Epithelial cell of proximal tubule (primary cell): ENCODE measurements around the gene RANBP17. TPM values are rescaled to one million over a fixed set of nuclear protein-coding genes. Genes with fewer than 3 reads are reported as not detected.

Source experiments
- DNase-seq: peaks from one replicate; pipeline ENCODE4 v3.0.0-alpha.2; 2011; ENCODE audit warnings: low read depth
- H3K4me3 ChIP-seq: 2 replicates; pipeline ENCODE4 v1.5.1; 2011; ENCODE audit warnings: low read depth, mild to moderate bottlenecking, low read length
- total RNA-seq: library from RNA; depleted of rRNA; stranded (reverse); fragments of >200 nt; gene quantifications from 2 replicates; pipeline ENCODE4 v1.2.3, GENCODE V29; 2015
- TF ChIP-seq, protein P1 (sequence below): conservative IDR thresholded peaks from 2 replicates; pipeline ENCODE4 v1.5.1; 2012; ENCODE audit warnings: low read depth, mild to moderate bottlenecking, low read length

Gene RANBP17
- total RNA-seq, 1 donor from 2014 or later = 15.0 TPM

DNA sequence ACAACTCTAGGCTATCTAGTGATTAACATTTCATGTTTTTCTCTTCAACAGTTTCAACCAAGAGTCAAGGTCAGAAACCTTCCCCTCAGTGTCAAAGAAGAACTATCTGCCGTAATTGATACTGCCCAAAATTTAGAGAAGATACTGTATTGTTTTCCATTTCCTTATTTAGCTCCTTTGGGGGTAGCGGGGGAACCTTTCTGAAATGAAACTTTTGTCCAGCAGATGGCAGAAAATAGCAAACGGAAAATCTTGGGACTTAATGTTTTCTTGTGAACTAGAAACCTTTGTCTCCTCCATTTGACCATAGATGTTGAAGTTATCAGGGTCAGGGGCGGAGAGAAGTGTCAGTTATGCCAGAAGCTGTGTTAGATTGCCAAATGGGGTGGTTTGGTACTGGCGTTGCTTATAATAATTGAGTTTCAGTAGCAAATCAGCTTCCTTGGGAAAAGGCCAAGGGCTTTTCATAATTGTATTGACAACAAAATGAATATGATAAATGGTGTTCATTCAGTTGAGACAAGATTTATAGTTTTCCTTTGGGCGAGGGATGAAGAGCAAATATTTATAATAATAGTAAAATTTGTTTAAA is 345.5 kb downstream of the RANBP17 start:
- H3K4me3 ChIP-seq = no peak overlapping the region
- TF ChIP-seq, protein P1, sequence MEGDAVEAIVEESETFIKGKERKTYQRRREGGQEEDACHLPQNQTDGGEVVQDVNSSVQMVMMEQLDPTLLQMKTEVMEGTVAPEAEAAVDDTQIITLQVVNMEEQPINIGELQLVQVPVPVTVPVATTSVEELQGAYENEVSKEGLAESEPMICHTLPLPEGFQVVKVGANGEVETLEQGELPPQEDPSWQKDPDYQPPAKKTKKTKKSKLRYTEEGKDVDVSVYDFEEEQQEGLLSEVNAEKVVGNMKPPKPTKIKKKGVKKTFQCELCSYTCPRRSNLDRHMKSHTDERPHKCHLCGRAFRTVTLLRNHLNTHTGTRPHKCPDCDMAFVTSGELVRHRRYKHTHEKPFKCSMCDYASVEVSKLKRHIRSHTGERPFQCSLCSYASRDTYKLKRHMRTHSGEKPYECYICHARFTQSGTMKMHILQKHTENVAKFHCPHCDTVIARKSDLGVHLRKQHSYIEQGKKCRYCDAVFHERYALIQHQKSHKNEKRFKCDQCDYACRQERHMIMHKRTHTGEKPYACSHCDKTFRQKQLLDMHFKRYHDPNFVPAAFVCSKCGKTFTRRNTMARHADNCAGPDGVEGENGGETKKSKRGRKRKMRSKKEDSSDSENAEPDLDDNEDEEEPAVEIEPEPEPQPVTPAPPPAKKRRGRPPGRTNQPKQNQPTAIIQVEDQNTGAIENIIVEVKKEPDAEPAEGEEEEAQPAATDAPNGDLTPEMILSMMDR = peak; percentile 71
- DNase-seq = peak; percentile 16

DNA sequence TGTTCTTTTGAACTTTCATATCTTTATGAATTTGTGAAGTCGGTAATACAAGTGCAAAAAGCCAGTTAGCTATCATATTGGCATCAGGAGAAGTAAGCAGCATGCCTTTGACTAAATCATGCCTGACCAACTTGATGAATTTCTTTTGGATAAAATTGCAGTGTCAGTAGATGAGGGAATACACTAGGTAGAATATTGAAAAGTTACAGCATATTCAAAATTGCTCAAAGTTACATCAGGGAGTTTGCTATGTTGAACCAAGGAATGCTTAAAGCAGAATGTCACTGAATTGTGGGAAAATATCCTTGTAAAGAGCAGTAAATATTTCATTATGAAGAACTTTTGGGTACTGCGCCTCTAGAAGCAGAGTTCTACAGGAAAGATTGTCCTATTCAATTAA is 360.1 kb downstream of the RANBP17 start:
- no peak for DNase-seq

DNA sequence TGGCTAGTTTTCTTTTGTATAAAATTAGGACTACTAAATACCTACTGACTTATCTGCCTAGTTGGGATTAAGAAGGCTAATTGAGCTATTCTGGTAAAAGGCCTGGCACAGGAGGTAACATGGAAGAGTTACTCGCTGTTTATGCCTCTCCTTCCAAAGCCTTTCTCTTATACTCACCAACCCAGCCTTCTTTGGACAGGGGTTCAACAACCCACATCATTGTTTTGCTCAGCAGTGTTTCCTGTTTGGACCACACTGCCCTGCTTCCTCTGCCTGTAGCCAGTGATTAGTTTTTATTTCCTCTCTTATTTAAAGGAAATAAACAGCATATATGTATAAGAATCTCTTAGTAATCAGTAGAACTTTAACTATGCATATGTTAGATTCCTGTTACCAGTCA is 362.1 kb downstream of the RANBP17 start:
- TF ChIP-seq, protein P1 = no peak
- DNase-seq = no peak

More for the DNA sequence above, 360.1 kb downstream of the RANBP17 start:
- TF ChIP-seq, protein P1 = no peak
- no peak overlapping the region for H3K4me3 ChIP-seq

DNA sequence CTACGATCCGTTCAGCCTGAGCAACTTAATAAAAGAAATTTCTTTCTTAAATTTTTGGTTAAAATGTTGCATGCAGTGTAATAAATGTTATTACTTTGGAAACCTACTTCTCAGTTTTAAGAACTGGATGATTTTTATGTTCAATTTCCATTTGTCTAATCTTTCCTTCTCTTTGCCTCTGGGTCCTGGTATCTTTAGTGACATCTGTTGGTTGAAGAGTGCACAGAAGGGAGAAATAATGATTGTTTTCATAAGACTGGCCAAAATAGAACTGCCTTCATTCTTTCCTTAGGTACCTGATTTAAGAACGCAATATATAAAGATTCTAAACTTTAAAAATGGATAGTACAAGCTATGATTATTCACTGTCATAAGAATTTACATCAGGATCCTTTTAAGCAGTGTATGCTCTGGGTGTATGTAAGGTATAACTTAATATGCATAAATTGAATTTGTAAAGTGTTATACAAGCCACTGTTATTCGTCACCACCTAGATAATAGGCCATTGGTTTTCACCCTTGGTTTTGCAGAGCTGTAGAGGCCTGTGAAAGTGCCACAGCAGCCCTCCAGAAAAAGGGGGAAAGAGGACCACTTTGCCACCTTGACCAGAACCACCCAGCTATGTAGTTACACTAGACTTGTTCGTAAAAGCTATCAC is 364.4 kb downstream of the RANBP17 start:
- no peak for DNase-seq
- H3K4me3 ChIP-seq = no peak overlapping the region
- TF ChIP-seq, protein P1 = peak; percentile 51

More for the DNA sequence above, 362.1 kb downstream of the RANBP17 start:
- H3K4me3 ChIP-seq = no peak overlapping the region

DNA sequence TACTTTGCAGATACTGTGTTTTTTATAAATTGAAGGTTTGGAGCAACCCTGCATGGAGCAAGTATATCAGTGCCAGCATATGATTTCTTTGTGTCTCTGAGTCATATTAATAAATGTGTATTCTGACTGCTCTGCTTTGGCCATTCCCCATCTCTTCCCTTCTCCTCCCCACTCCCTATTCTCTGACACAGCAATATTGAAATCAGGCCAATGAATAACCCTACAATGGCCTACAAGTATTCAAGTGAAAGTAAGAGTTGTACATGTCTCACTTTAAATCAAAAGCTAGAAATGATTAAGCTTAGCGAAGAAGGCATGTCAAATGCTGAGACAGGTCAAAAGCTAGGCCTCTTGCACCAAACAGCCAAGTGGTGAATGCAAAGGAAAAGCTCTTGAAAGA is 365.0 kb downstream of the RANBP17 start:
- DNase-seq = no peak
- TF ChIP-seq, protein P1 = no peak

DNA sequence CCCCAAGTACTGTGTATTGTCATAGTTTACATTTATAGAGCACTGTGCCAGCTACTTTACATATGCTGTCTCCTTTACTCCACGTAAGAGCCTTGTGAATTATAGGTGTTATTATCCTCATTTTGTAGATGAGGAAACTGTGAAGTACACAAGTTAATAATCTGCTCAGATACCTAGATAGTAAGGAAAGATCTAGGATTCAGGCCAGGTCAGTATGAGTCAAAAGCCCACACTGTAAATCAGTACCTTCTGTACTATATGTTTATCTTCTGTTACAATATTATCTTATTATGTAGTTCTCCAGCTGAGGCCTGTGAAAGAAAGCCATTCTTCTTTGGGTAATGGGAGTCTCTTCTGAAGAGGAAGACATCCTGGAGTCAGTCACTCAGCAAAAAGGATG is 374.8 kb downstream of the RANBP17 start:
- TF ChIP-seq, protein P1 = no peak
- no peak for DNase-seq
- no peak overlapping the region for H3K4me3 ChIP-seq

More for the DNA sequence above, 365.0 kb downstream of the RANBP17 start:
- H3K4me3 ChIP-seq = no peak overlapping the region

DNA sequence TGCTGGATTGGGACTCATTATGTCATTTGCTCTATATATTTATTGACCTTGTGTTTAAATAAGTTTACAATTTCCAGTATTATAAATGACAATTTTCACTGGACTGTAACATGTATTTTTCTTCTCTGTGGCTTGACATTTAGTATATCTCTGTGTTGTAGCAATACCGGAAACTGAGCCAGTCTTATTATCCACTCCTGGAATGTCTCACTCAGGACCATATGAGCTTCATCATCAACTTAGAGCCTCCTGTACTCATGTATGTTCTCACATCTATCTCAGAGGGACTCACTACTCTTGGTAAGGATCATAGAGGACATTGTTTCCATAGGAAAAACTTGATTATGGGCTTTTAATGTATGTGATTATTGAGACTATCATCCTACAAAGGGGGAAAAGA is 380.7 kb downstream of the RANBP17 start:
- TF ChIP-seq, protein P1 = no peak
- no peak for DNase-seq

More for the DNA sequence above, 380.7 kb downstream of the RANBP17 start:
- H3K4me3 ChIP-seq = no peak overlapping the region
